OCI-LY1 (cell line): Measurements from ENCODE around the gene STAU1.

ENCODE experiments used
- EZH2 ChIP-seq: fragments of 200-600 bp; sonication (generic), shearing (Covaris generic); IDR thresholded peaks from 2 replicates; pipeline ENCODE4 v1.8.0; 2017; ENCODE audit warnings: borderline replicate concordance, mixed run types, mild to moderate bottlenecking, antibody characterized with exemption, low read length, moderate library complexity, mixed read lengths
- TF ChIP-seq, protein P1 (sequence below): fragments of 200-600 bp; sonication (generic), shearing (Covaris generic); IDR thresholded peaks from 2 replicates; pipeline ENCODE4 v1.5.1; 2017; ENCODE audit warnings: mild to moderate bottlenecking, antibody characterized with exemption, low read length, moderate library complexity, mixed read lengths

DNA sequence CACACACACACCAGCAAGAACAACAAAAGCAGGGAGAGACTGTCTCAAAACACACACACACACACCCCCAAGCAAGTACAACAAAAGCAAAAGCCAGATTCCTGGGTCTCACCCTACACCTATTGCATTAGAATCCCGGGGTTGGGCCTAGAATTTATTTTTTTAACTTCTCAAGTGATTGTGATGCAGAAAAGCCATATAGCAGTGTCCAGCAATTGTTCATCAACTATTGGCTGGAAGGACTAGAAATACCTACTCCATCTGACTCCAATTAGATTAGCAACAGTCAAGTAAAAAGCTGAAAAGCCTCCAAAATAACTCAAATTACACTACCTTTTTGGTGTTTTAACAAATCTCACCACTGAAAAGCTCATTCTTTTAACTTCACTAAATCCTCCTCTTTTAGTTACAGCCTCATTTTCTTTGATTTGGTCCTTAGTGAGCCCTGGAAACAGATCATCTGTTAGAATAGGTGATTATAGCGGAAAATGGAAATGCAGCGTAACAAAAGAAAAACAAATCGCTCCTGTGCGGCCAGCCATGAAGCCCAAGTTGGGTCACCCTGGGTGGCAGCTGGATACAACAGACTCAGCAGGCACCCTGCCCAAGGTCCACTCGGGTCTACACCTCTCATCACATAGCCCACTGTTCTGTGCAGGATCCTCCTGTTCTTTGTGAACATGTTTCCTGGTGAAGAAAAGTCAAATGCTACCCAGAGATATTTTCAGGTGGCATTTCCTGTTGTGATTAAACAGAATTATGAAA lies 38.7 kb downstream of the STAU1 start:
- TF ChIP-seq, protein P1, sequence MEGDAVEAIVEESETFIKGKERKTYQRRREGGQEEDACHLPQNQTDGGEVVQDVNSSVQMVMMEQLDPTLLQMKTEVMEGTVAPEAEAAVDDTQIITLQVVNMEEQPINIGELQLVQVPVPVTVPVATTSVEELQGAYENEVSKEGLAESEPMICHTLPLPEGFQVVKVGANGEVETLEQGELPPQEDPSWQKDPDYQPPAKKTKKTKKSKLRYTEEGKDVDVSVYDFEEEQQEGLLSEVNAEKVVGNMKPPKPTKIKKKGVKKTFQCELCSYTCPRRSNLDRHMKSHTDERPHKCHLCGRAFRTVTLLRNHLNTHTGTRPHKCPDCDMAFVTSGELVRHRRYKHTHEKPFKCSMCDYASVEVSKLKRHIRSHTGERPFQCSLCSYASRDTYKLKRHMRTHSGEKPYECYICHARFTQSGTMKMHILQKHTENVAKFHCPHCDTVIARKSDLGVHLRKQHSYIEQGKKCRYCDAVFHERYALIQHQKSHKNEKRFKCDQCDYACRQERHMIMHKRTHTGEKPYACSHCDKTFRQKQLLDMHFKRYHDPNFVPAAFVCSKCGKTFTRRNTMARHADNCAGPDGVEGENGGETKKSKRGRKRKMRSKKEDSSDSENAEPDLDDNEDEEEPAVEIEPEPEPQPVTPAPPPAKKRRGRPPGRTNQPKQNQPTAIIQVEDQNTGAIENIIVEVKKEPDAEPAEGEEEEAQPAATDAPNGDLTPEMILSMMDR, result no peak
- no peak for TF ChIP-seq EZH2
